Pons (tissue), 1 donor: ENCODE measurements around the gene ADAMTS6.
"Not testable (repeated sequence)": the region's sequence is repeated elsewhere in the genome, so short reads cannot be mapped to it uniquely, and the experiment has no call there.

Experiments used
- DNase-seq: peaks from one replicate; pipeline ENCODE4 v3.0.0-alpha.2; 2016; ENCODE audit warnings: low spot score

ADAMTS6 gene

GRCh38 chr5:65197531-65198455 is 283.9 kb downstream of the ADAMTS6 start:
- DNase-seq, result no peak

GRCh38 chr5:65194871-65195270 is 286.8 kb downstream of the ADAMTS6 start:
- DNase-seq, result no peak

GRCh38 chr5:65192331-65192730 is 289.4 kb downstream of the ADAMTS6 start:
- DNase-seq, result no peak

- DNase-seq, result no peak
Measured at GRCh38 chr5:65191554-65192135, 290.1 kb downstream of the ADAMTS6 start.

- no peak for DNase-seq
Measured at GRCh38 chr5:65190328-65191053, 291.2 kb downstream of the ADAMTS6 start.

- no peak for DNase-seq
Measured at GRCh38 chr5:65186646-65187227, 295.0 kb downstream of the ADAMTS6 start.

- DNase-seq, result no peak
Measured at GRCh38 chr5:65185468-65185867, 296.3 kb downstream of the ADAMTS6 start.

GRCh38 chr5:65184780-65185179 is 296.9 kb downstream of the ADAMTS6 start:
- DNase-seq, result no peak

- DNase-seq, result not testable (repeated sequence)
Measured at GRCh38 chr5:65174231-65174630, 307.5 kb downstream of the ADAMTS6 start.

GRCh38 chr5:65173130-65173525 is 308.6 kb downstream of the ADAMTS6 start:
- DNase-seq, result no peak

- DNase-seq, result no peak
Measured at GRCh38 chr5:65172486-65173129, 309.1 kb downstream of the ADAMTS6 start.

GRCh38 chr5:65171645-65172044 is 310.1 kb downstream of the ADAMTS6 start:
- no peak for DNase-seq

- DNase-seq, result no peak
Measured at GRCh38 chr5:65163698-65164097, 318.0 kb downstream of the ADAMTS6 start.

GRCh38 chr5:65161655-65162054 is 320.1 kb downstream of the ADAMTS6 start:
- DNase-seq, result no peak

- DNase-seq, result no peak
Measured at GRCh38 chr5:65157906-65158603, 323.7 kb downstream of the ADAMTS6 start.

- DNase-seq, result no peak
Measured at GRCh38 chr5:65156933-65157332, 324.8 kb downstream of the ADAMTS6 start.

- DNase-seq, result no peak
Measured at GRCh38 chr5:65152131-65152530, 329.6 kb downstream of the ADAMTS6 start.

- no peak for DNase-seq
Measured at GRCh38 chr5:65151614-65152013, 330.1 kb downstream of the ADAMTS6 start.

GRCh38 chr5:65150599-65151304 is 331.0 kb downstream of the ADAMTS6 start:
- DNase-seq, result no peak

- no peak for DNase-seq
Measured at GRCh38 chr5:65149827-65150226, 331.9 kb downstream of the ADAMTS6 start.
